Natural killer cell (primary cell): Measurements from ENCODE around the gene STK32C. TPM values are rescaled to one million over a fixed set of nuclear protein-coding genes. Genes with fewer than 3 reads are reported as not detected.
A peak's percentile ranks its signal among the peaks of the same experiment; 100 is the strongest.

Experiments
- ATAC-seq, 3 donors: fragments of 150-1000 bp in 2 of 3; fragments of 200-7000 bp in 1 of 3; cut with Tn5 transposase; 1 replicate in 1 of 3; 2 replicates in 2 of 3; pipeline ENCODE4 v1.10.0; 2021; ENCODE audit warnings: mild to moderate bottlenecking in 2 of 3, moderate library complexity in 2 of 3
- DNase-seq, 2 donors: peaks; one replicate each; pipeline versions ENCODE4 v3.0.0 to v3.0.0-alpha.2; 2013 to 2021; ENCODE audit warnings: mixed read lengths in 1 of 2
- H3K27ac ChIP-seq: one replicate; pipeline ENCODE4 v1.5.1; 2013; ENCODE audit warnings: mild to moderate bottlenecking, low read length
- H3K27me3 ChIP-seq: one replicate; pipeline ENCODE4 v1.6.1; 2013; ENCODE audit warnings: low read length; ENCODE audit not compliant: control insufficient read depth, insufficient read depth
- H3K36me3 ChIP-seq: one replicate; pipeline ENCODE4 v1.6.1; 2013; ENCODE audit warnings: low read length; ENCODE audit not compliant: control insufficient read depth, insufficient read depth
- H3K4me1 ChIP-seq: one replicate; pipeline ENCODE4 v1.6.1; 2013; ENCODE audit warnings: low read length; ENCODE audit not compliant: control insufficient read depth, insufficient read depth
- H3K4me3 ChIP-seq: one replicate; pipeline ENCODE4 v1.5.1; 2013; ENCODE audit warnings: low read length
- H3K9me3 ChIP-seq: one replicate; pipeline ENCODE4 v1.6.1; 2013; ENCODE audit warnings: low read length; ENCODE audit not compliant: control insufficient read depth, insufficient read depth
- H3K27ac Mint-ChIP-seq, 2 donors: one replicate each; pipeline ENCODE4 v1.8.0; 2022; ENCODE audit warnings: mild to moderate bottlenecking in 2 of 2, mixed read lengths in 2 of 2, moderate library complexity in 1 of 2
- H3K27me3 Mint-ChIP-seq, 2 donors: one replicate each; pipeline ENCODE4 v1.8.0; 2022; ENCODE audit warnings: low read depth in 2 of 2, mixed read lengths in 2 of 2
- H3K36me3 Mint-ChIP-seq: one replicate; pipeline ENCODE4 v1.8.0; 2022; ENCODE audit warnings: mixed read lengths
- H3K4me1 Mint-ChIP-seq, 2 donors: one replicate each; pipeline ENCODE4 v1.8.0; 2022; ENCODE audit warnings: mixed read lengths in 2 of 2
- H3K4me3 Mint-ChIP-seq: one replicate; pipeline ENCODE4 v1.8.0; 2022; ENCODE audit warnings: mild to moderate bottlenecking, moderate library complexity, mixed read lengths
- H3K9me3 Mint-ChIP-seq, 2 donors: one replicate each; pipeline ENCODE4 v1.8.0; 2022; ENCODE audit warnings: mixed read lengths in 2 of 2
- CTCF ChIP-seq: fragments of 200-600 bp; IDR thresholded peaks from one replicate; pipeline ENCODE4 v1.8.0; 2022; ENCODE audit warnings: antibody characterized with exemption
- WGBS: methylation state at CpG from one replicate; pipeline ENCODE4 v1.1.7; 2013; ENCODE audit warnings: missing lambda C conversion rate; ENCODE audit not compliant: insufficient coverage; 5-methylcytosine and 5-hydroxymethylcytosine counted together
- intact Hi-C: fragments of 100-400 bp; cut with micrococcal nuclease; formaldehyde crosslinking; loops from one replicate; pipeline ENCODE4 v1.14.2; 2022
- total RNA-seq, 4 donors: library from RNA; stranded (reverse); fragments of 120-200 nt in 1 of 4; gene quantifications; one replicate each; pipeline versions ENCODE4 v1.2.3 to v1.2.4, GENCODE V29; 2013 to 2022

Gene STK32C
- total RNA-seq, 3 donors from 2014 or later (not counting 1 experiment from before 2014, with no cell fraction given), result 12.7 to 22.1 (median 17.9) TPM

GRCh38 chr10:132195366-132196075, 112.2 kb downstream of the STK32C start:
- no peak for TF ChIP-seq CTCF
- DNase-seq (no peak), ATAC-seq (no peak)
- 88% methylated on average over 13 of the region's 13 CpGs for WGBS
- Mint-ChIP-seq H3K27ac (no peak overlapping the region), H3K4me3 (no peak overlapping the region), H3K9me3 (no peaks in the 10 kb centered on the region), H3K27me3 (no peaks in the 10 kb centered on the region), H3K36me3 (no peaks in the 10 kb centered on the region), H3K4me1 (no peaks in the 10 kb centered on the region)
- Histone ChIP-seq H3K4me3 (no peak overlapping the region), H3K27me3 (no peaks in the 10 kb centered on the region), H3K4me1 (no peaks in the 10 kb centered on the region), H3K9me3 (no peaks in the 10 kb centered on the region), H3K27ac (no peak overlapping the region), H3K36me3 (no peaks in the 10 kb centered on the region)
- intact Hi-C loops, result no loop called here

- no peak overlapping the region for H3K4me3 Mint-ChIP-seq
Measured at GRCh38 chr10:132194726-132195125, 113.0 kb downstream of the STK32C start.

GRCh38 chr10:132193907-132194552, 113.7 kb downstream of the STK32C start:
- no peaks in the 10 kb centered on the region for H3K9me3 ChIP-seq
- H3K4me3 Mint-ChIP-seq, result no peak overlapping the region
- intact Hi-C loops, result no loop called here
- H3K27me3 ChIP-seq, result no peaks in the 10 kb centered on the region
- H3K4me1 Mint-ChIP-seq, result no peaks in the 10 kb centered on the region
- H3K27ac ChIP-seq, result no peak overlapping the region
- WGBS, result 82% methylated on average over 21 of the region's 21 CpGs
- no peaks in the 10 kb centered on the region for H3K9me3 Mint-ChIP-seq
- H3K36me3 ChIP-seq, result no peaks in the 10 kb centered on the region
- H3K27me3 Mint-ChIP-seq, result peaks cover 12 to 14% of the 10 kb centered on the region in 2 donors
- H3K36me3 Mint-ChIP-seq, result no peaks in the 10 kb centered on the region
- H3K4me3 ChIP-seq, result no peak overlapping the region
- H3K27ac Mint-ChIP-seq, result no peak overlapping the region
- peak in 1 of 2 donors; percentile 47 for DNase-seq
- TF ChIP-seq CTCF, result no peak
- ATAC-seq, result peak; percentile 36 to 65 (median 58)
- H3K4me1 ChIP-seq, result no peaks in the 10 kb centered on the region

More at GRCh38 chr10:132194726-132195125, 113.0 kb downstream of the STK32C start:
- Mint-ChIP-seq H3K36me3 (no peaks in the 10 kb centered on the region), H3K9me3 (no peaks in the 10 kb centered on the region), H3K27ac (no peak overlapping the region), H3K27me3 (peaks cover 5 to 7% of the 10 kb centered on the region in 2 donors), H3K4me1 (no peaks in the 10 kb centered on the region)
- Histone ChIP-seq H3K9me3 (no peaks in the 10 kb centered on the region), H3K4me1 (no peaks in the 10 kb centered on the region), H3K27me3 (no peaks in the 10 kb centered on the region), H3K27ac (no peak overlapping the region), H3K4me3 (no peak overlapping the region), H3K36me3 (no peaks in the 10 kb centered on the region)
- 95% methylated on average over 15 of the region's 15 CpGs for WGBS
- no peak for TF ChIP-seq CTCF
- no peak for DNase-seq
- ATAC-seq, result no peak
- intact Hi-C loops, result no loop called here
